SK-N-SH (cell line): ENCODE data around the gene FADS2.

Experiments
- FOXJ3 ChIP-seq: sonication (generic); formaldehyde crosslinking; IDR thresholded peaks from 2 replicates; pipeline ENCODE4 v1.5.1; 2020; ENCODE audit warnings: mild to moderate bottlenecking, missing genetic modification reagents
- GABPA ChIP-seq: IDR thresholded peaks from 2 replicates; pipeline ENCODE4 v1.4.0; 2012; ENCODE audit warnings: low read depth, mild to moderate bottlenecking
- POLR2AphosphoS5 ChIP-seq: IDR thresholded peaks from 2 replicates; pipeline ENCODE4 v1.6.1; 2012; ENCODE audit warnings: low read depth, low read length
- RAD21 ChIP-seq: IDR thresholded peaks from 2 replicates; pipeline ENCODE4 v1.6.1; 2012; ENCODE audit warnings: mild to moderate bottlenecking, low read length
- RXRA ChIP-seq: IDR thresholded peaks from 2 replicates; pipeline ENCODE4 v1.4.0; 2012; ENCODE audit warnings: low read depth, mild to moderate bottlenecking, borderline replicate concordance
- SIN3A ChIP-seq: IDR thresholded peaks from 2 replicates; pipeline ENCODE4 v1.6.1; 2012; ENCODE audit warnings: low read depth, mild to moderate bottlenecking, low read length, moderate library complexity, borderline replicate concordance
- TCF12 ChIP-seq: IDR thresholded peaks from 2 replicates; pipeline ENCODE4 v1.4.0; 2012
- TEAD4 ChIP-seq: IDR thresholded peaks from 2 replicates; pipeline ENCODE4 v1.4.0; 2012; ENCODE audit warnings: mild to moderate bottlenecking, borderline replicate concordance; ENCODE audit not compliant: insufficient read depth
- YY1 ChIP-seq: IDR thresholded peaks from 2 replicates; pipeline ENCODE4 v1.4.0; 2012; ENCODE audit warnings: low read depth, mild to moderate bottlenecking
- TF ChIP-seq, protein P1 (sequence below): IDR thresholded peaks from 2 replicates; pipeline ENCODE4 v1.6.1; 2012; ENCODE audit warnings: mild to moderate bottlenecking, low read depth, low read length, moderate library complexity
- TF ChIP-seq, protein P2 (sequence below): fragments of 200-600 bp; sonication (generic); IDR thresholded peaks from 2 replicates; pipeline ENCODE4 v1.6.1; 2017; ENCODE audit warnings: antibody characterized with exemption, mild to moderate bottlenecking, moderate library complexity
- TF ChIP-seq, protein P3 (sequence below): fragments of 150-350 bp; IDR thresholded peaks from 2 replicates; pipeline ENCODE4 v1.6.1; 2016; ENCODE audit warnings: mild to moderate bottlenecking, low read depth, low read length
- TF ChIP-seq, protein P4 (sequence below): fragments of 150-350 bp; IDR thresholded peaks from 2 replicates; pipeline ENCODE4 v1.6.1; 2017; ENCODE audit warnings: antibody characterized with exemption, low read length, low read depth, borderline replicate concordance

DNA sequence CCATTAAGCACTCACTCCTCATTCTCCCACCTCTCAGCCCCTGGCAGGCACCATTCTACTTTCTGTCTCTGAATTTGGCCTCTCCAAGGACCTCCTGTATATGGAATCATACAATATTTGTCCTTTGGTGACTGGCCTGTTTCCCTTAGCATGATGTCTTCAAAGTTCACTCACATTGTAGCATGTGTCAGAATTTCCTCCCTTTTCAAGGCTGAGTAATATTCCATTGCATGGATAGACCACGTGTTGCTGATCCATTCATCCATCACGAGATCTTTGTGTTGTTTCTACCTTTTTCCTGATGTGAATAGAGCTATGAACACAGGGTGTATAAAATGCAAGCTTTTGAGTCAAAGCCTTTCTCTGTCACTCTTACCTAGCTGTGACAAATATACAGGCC is 11.6 kb downstream of the FADS2 start:
- TF ChIP-seq, protein P1, sequence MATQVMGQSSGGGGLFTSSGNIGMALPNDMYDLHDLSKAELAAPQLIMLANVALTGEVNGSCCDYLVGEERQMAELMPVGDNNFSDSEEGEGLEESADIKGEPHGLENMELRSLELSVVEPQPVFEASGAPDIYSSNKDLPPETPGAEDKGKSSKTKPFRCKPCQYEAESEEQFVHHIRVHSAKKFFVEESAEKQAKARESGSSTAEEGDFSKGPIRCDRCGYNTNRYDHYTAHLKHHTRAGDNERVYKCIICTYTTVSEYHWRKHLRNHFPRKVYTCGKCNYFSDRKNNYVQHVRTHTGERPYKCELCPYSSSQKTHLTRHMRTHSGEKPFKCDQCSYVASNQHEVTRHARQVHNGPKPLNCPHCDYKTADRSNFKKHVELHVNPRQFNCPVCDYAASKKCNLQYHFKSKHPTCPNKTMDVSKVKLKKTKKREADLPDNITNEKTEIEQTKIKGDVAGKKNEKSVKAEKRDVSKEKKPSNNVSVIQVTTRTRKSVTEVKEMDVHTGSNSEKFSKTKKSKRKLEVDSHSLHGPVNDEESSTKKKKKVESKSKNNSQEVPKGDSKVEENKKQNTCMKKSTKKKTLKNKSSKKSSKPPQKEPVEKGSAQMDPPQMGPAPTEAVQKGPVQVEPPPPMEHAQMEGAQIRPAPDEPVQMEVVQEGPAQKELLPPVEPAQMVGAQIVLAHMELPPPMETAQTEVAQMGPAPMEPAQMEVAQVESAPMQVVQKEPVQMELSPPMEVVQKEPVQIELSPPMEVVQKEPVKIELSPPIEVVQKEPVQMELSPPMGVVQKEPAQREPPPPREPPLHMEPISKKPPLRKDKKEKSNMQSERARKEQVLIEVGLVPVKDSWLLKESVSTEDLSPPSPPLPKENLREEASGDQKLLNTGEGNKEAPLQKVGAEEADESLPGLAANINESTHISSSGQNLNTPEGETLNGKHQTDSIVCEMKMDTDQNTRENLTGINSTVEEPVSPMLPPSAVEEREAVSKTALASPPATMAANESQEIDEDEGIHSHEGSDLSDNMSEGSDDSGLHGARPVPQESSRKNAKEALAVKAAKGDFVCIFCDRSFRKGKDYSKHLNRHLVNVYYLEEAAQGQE: no peak
- no peak for TF ChIP-seq POLR2AphosphoS5
- no peak for TF ChIP-seq GABPA
- TF ChIP-seq, protein P2, sequence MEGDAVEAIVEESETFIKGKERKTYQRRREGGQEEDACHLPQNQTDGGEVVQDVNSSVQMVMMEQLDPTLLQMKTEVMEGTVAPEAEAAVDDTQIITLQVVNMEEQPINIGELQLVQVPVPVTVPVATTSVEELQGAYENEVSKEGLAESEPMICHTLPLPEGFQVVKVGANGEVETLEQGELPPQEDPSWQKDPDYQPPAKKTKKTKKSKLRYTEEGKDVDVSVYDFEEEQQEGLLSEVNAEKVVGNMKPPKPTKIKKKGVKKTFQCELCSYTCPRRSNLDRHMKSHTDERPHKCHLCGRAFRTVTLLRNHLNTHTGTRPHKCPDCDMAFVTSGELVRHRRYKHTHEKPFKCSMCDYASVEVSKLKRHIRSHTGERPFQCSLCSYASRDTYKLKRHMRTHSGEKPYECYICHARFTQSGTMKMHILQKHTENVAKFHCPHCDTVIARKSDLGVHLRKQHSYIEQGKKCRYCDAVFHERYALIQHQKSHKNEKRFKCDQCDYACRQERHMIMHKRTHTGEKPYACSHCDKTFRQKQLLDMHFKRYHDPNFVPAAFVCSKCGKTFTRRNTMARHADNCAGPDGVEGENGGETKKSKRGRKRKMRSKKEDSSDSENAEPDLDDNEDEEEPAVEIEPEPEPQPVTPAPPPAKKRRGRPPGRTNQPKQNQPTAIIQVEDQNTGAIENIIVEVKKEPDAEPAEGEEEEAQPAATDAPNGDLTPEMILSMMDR: no peak
- TF ChIP-seq RAD21: no peak
- TF ChIP-seq YY1: no peak
- TF ChIP-seq TEAD4: no peak
- TF ChIP-seq TCF12: no peak
- TF ChIP-seq SIN3A: no peak
- TF ChIP-seq, protein P3, sequence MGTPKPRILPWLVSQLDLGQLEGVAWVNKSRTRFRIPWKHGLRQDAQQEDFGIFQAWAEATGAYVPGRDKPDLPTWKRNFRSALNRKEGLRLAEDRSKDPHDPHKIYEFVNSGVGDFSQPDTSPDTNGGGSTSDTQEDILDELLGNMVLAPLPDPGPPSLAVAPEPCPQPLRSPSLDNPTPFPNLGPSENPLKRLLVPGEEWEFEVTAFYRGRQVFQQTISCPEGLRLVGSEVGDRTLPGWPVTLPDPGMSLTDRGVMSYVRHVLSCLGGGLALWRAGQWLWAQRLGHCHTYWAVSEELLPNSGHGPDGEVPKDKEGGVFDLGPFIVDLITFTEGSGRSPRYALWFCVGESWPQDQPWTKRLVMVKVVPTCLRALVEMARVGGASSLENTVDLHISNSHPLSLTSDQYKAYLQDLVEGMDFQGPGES: no peak
- TF ChIP-seq, protein P4, sequence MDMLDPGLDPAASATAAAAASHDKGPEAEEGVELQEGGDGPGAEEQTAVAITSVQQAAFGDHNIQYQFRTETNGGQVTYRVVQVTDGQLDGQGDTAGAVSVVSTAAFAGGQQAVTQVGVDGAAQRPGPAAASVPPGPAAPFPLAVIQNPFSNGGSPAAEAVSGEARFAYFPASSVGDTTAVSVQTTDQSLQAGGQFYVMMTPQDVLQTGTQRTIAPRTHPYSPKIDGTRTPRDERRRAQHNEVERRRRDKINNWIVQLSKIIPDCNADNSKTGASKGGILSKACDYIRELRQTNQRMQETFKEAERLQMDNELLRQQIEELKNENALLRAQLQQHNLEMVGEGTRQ: no peak
- TF ChIP-seq RXRA: no peak
- no peak for TF ChIP-seq FOXJ3 (CRISPR knock-in tag)
